ENCODE results near the gene C2orf76.

The C2orf76 gene

GRCh38 chr2:119282146-119282995, 84.3 kb downstream of the C2orf76 start:
- Histone ChIP-seq H3K9me2 (ENCODE audit: low read depth, low read length) (no peaks in the 10 kb centered on the region), H3K36me3 (ENCODE audit: insufficient read depth, low read length) (no peaks in the 10 kb centered on the region), H2AFZ (ENCODE audit: low read length) (no peak overlapping the region), H3K79me2 (ENCODE audit: insufficient read depth, low read length) (no peaks in the 10 kb centered on the region), H4K20me1 (ENCODE audit: insufficient read depth, low read length) (no peaks in the 10 kb centered on the region), H3K4me3 (ENCODE audit: low read depth, low read length, poor library complexity, severe bottlenecking) (no peak overlapping the region), H3K4me1 (ENCODE audit: insufficient read depth, low read length, severe bottlenecking) (no peaks in the 10 kb centered on the region), H3K9me3 (ENCODE audit: low read length) (no peaks in the 10 kb centered on the region), H3K27ac (ENCODE audit: low read depth, low read length, poor library complexity, severe bottlenecking) (no peak overlapping the region), H3K4me2 (ENCODE audit: low read length) (no peak overlapping the region), H3F3A (ENCODE audit: insufficient read depth, low read length) (no peaks in the 10 kb centered on the region), H3K9ac (ENCODE audit: low read length) (no peak overlapping the region), H3K27me3 (ENCODE audit: insufficient read depth, low read length) (0 out of 2 replicates have a peak, but pooled peaks cover 3% of the 10 kb centered on the region)
- no peak for TF ChIP-seq CTCF (IDR thresholded peaks at IDR 0.05; ENCODE audit: low read length)

DNA sequence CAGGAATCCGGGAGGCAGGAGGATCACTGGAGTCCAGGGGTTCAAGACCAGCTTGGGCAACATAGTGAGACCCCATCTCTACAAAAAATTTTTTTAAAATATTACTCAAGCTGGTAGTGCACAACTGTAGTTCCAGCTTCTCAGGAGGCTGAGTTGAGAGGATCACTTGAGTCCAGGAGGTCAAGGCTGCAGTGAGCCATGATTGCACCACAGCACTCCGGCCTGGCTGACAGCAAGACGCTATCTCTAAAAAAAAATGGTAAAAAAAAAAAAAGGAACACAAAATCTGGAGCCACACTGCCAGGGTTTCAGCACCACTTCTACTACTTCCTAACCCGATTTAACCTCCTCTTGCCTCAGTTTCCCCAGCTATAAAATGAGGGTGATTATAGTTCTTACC, 86.0 kb downstream of the C2orf76 start:
- H3K9me2 ChIP-seq (ENCODE audit: low read depth, low read length), result no peaks in the 10 kb centered on the region

GRCh38 chr2:119279666-119280065, 87.0 kb downstream of the C2orf76 start:
- Histone ChIP-seq H3F3A (ENCODE audit: insufficient read depth, low read length) (no peaks in the 10 kb centered on the region), H3K9me3 (ENCODE audit: low read length) (no peaks in the 10 kb centered on the region)

More for the DNA sequence above, 86.0 kb downstream of the C2orf76 start:
- Histone ChIP-seq H3K9ac (ENCODE audit: low read length) (no peak overlapping the region), H3K4me3 (ENCODE audit: low read depth, low read length, poor library complexity, severe bottlenecking) (no peak overlapping the region), H3K36me3 (ENCODE audit: insufficient read depth, low read length) (no peaks in the 10 kb centered on the region), H3F3A (ENCODE audit: insufficient read depth, low read length) (no peaks in the 10 kb centered on the region), H3K79me2 (ENCODE audit: insufficient read depth, low read length) (no peaks in the 10 kb centered on the region), H3K27me3 (ENCODE audit: insufficient read depth, low read length) (0 out of 2 replicates have a peak, but pooled peaks cover 3% of the 10 kb centered on the region), H3K4me1 (ENCODE audit: insufficient read depth, low read length, severe bottlenecking) (no peaks in the 10 kb centered on the region), H4K20me1 (ENCODE audit: insufficient read depth, low read length) (no peaks in the 10 kb centered on the region), H3K4me2 (ENCODE audit: low read length) (no peak overlapping the region), H2AFZ (ENCODE audit: low read length) (no peak overlapping the region), H3K9me3 (ENCODE audit: low read length) (no peaks in the 10 kb centered on the region), H3K27ac (ENCODE audit: low read depth, low read length, poor library complexity, severe bottlenecking) (no peak overlapping the region)
- TF ChIP-seq CTCF (IDR thresholded peaks at IDR 0.05; ENCODE audit: low read length), result no peak
- TF ChIP-seq EZH2 (IDR thresholded peaks at IDR 0.05; ENCODE audit: borderline replicate concordance, low read length), result no peak

More at GRCh38 chr2:119279666-119280065, 87.0 kb downstream of the C2orf76 start:
- Histone ChIP-seq H3K4me2 (ENCODE audit: low read length) (no peak overlapping the region), H2AFZ (ENCODE audit: low read length) (no peak overlapping the region), H3K27ac (ENCODE audit: low read depth, low read length, poor library complexity, severe bottlenecking) (no peak overlapping the region), H3K4me1 (ENCODE audit: insufficient read depth, low read length, severe bottlenecking) (no peaks in the 10 kb centered on the region), H3K79me2 (ENCODE audit: insufficient read depth, low read length) (no peaks in the 10 kb centered on the region), H3K9me2 (ENCODE audit: low read depth, low read length) (no peaks in the 10 kb centered on the region), H4K20me1 (ENCODE audit: insufficient read depth, low read length) (no peaks in the 10 kb centered on the region), H3K4me3 (ENCODE audit: low read depth, low read length, poor library complexity, severe bottlenecking) (no peak overlapping the region), H3K36me3 (ENCODE audit: insufficient read depth, low read length) (no peaks in the 10 kb centered on the region), H3K9ac (ENCODE audit: low read length) (no peak overlapping the region), H3K27me3 (ENCODE audit: insufficient read depth, low read length) (0 out of 2 replicates have a peak, but pooled peaks cover 3% of the 10 kb centered on the region)
- TF ChIP-seq EZH2 (IDR thresholded peaks at IDR 0.05; ENCODE audit: borderline replicate concordance, low read length), result no peak

All from OCI-LY1 (cell line).